Rectal smooth muscle tissue (tissue), 1 donor: Measurements from ENCODE around the gene DHFR.
"Not testable (repeated sequence)": the region's sequence is repeated elsewhere in the genome, so short reads cannot be mapped to it uniquely, and the experiment has no call there.

ENCODE experiments used
- H3K27ac ChIP-seq: one replicate; pipeline ENCODE4 v1.7.0; 2013; ENCODE audit warnings: low read depth, low read length, inconsistent platforms
- H3K27me3 ChIP-seq: one replicate; pipeline ENCODE4 v1.7.0; 2013; ENCODE audit warnings: low read length; ENCODE audit not compliant: control insufficient read depth, insufficient read depth
- H3K36me3 ChIP-seq: one replicate; pipeline ENCODE4 v1.7.0; 2013; ENCODE audit warnings: low read length; ENCODE audit not compliant: control insufficient read depth, insufficient read depth
- H3K4me1 ChIP-seq: one replicate; pipeline ENCODE4 v1.7.0; 2013; ENCODE audit warnings: low read length; ENCODE audit not compliant: control insufficient read depth, insufficient read depth
- H3K4me3 ChIP-seq: one replicate; pipeline ENCODE4 v1.7.0; 2013; ENCODE audit warnings: low read length
- H3K9ac ChIP-seq: one replicate; pipeline ENCODE4 v1.7.0; 2013; ENCODE audit warnings: low read length

DHFR gene

DNA sequence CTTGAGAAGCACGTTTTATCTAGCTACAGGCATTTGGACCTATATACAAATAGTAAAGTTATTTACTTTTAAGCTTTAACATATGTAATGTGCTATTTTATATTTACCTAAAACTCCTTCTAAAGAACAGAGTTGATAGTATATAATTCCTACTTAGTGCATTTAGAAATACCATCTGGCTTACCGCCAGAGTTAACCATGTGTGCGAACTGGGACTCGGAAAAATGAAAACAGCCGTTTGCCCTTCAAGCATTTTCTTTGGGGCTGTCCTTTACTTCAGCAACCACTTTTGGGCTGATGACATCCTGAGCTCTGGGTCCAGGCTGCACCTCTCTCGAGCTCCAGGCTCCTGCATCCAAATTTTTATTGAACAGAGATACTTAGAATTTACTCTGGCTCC lies 21.9 kb upstream of the DHFR start:
- peaks cover 7% of the 10 kb centered on the region for H3K36me3 ChIP-seq
- H3K4me1 ChIP-seq, result no peaks in the 10 kb centered on the region
- H3K27me3 ChIP-seq, result no peaks in the 10 kb centered on the region
- H3K9ac ChIP-seq, result no peak overlapping the region
- H3K4me3 ChIP-seq, result no peak overlapping the region
- H3K27ac ChIP-seq, result no peak overlapping the region

DNA sequence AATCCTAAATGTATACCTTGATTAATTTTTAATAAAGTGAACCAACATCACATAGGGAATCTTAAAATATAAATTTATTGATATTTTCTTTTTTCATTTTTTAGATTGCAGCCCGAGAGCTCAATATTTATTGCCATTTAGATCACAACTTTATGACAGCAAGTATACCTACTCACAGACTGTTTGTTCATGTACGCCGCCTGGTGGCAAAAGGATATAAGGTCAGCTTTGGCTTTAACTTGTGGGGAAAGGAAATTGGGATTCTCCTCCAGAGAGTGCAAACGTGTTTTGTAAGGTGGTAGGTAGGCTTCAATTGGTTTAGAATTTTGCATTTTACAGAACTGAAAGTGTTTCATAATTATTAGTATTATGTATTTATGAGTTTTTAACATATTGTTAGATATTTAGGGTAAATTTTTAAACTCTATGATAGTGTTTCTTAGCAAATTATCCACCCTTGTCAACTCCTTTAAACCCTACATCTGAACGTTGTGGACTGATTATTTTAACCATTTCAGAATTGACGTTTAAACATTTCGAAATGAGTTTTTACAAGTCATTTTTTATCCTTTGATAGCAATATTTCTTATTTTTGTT lies 17.5 kb upstream of the DHFR start:
- H3K36me3 ChIP-seq, result peaks cover 2% of the 10 kb centered on the region
- H3K4me1 ChIP-seq, result no peaks in the 10 kb centered on the region
- no peaks in the 10 kb centered on the region for H3K27me3 ChIP-seq
- H3K9ac ChIP-seq, result no peak overlapping the region
- H3K4me3 ChIP-seq, result no peak overlapping the region
- H3K27ac ChIP-seq, result no peak overlapping the region

DNA sequence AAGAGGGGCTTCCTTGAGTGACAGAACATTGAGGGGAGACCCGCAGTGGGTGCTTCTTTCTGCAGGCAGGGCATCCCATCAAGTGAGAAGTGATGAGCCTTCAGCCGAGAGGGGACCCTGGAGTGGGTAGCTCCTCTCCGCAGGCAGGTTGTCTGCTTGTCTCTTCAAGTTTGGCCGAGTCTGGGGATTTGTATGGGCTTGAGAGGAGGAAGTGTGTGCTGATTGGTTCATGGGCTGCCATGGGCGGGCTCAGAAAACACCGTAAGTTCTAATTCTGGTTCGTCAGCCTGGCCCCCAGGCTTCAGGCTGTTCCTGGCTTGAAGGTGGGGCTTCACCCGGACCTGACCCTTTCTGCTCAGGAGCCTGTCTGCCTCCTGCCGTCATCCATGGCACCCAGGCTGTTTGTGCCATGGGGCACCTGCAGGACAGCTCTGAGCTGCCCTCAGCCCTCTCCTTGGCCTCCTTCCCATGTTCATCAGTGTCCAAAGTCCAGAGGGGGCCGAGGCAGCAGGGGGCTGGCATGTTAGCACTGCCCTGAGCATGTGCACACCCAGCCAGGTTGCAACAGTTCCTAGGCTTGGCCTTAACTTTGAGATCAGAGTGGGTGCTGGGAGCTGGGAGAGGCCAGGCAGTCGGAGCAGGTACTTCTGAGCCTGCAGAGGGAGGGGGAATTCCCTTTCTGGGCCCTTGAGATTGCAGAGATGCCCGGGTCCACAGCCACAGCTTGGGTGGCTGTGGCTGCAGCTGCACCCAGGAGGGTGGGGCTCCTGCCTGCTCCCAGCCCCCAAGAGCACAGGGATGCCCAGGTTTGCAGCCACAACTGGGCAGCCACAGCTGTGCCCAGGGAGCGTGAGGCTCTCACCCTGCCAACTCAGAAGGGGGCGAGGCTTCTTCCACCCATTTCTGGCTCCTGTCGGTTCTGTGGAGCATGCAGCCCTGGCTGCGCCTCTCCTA lies 13.5 kb upstream of the DHFR start:
- no peak overlapping the region for H3K4me3 ChIP-seq
- H3K9ac ChIP-seq, result no peak overlapping the region
- H3K27ac ChIP-seq, result no peak overlapping the region
- no peaks in the 10 kb centered on the region for H3K4me1 ChIP-seq
- peaks cover 8% of the 10 kb centered on the region for H3K36me3 ChIP-seq
- no peaks in the 10 kb centered on the region for H3K27me3 ChIP-seq

DNA sequence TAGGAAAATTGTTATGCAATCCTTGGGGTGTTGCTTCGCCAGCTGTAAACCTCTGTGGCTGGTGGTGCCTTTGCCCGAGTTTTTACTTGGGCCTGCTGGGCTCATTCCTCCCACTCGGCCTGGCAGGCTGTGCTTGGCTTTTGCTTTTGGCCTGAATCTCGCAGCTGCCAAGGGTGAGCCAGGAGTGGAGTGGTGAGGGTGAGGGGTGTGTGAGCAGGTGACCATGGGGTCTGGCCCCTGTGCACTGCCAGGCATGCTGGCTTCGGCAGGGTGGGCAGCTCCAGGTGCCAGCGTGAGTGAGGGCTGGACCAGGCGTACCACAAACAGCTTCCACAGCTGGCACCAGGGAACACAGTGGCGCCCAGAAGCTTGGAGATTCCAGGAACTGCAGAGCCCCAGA lies 12.6 kb upstream of the DHFR start:
- Histone ChIP-seq H3K27ac (no peak overlapping the region), H3K9ac (no peak overlapping the region), H3K4me3 (no peak overlapping the region), H3K4me1 (no peaks in the 10 kb centered on the region), H3K36me3 (peaks cover 8% of the 10 kb centered on the region), H3K27me3 (no peaks in the 10 kb centered on the region)

DNA sequence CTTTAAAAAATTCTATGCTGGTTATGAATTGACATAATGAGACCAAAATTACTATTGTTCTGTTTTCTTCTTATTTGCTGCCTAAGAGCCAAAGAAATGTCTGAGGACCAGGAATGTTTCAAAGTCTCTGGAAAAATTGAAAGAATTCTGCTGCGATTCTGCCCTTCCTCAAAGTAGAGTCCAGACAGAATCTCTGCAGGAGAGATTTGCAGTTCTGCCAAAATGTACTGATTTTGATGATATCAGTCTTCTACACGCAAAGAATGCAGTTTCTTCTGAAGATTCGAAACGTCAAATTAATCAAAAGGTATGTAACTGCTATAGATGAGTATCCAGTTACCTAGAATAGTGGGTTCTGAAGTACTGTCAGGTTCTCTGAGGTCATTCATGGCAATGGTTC lies 10.3 kb upstream of the DHFR start:
- Histone ChIP-seq H3K36me3 (peaks cover 8% of the 10 kb centered on the region), H3K27me3 (no peaks in the 10 kb centered on the region), H3K4me1 (no peaks in the 10 kb centered on the region), H3K27ac (no peak overlapping the region), H3K4me3 (no peak overlapping the region), H3K9ac (no peak overlapping the region)

DNA sequence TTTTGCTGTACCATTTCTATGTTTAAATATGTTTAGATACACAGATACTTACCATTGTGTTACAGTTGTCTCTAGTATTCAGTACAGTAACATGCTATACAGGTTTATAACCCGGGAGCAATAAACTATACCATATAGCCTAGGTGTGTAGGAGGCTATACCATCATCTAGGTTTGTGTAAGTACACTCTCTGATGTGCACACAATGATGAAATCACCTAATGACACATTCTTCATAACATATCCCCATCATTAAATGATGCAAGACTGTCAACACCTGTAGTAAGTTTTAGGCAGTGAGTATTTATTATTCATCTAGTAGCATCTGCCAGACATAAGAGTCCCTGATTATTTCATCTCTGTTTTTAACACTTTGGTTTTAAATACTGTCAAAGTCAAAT lies 7.3 kb upstream of the DHFR start:
- Histone ChIP-seq H3K4me1 (no peaks in the 10 kb centered on the region), H3K4me3 (no peak overlapping the region), H3K27me3 (no peaks in the 10 kb centered on the region), H3K27ac (no peak overlapping the region), H3K36me3 (peaks cover 11% of the 10 kb centered on the region), H3K9ac (no peak overlapping the region)

DNA sequence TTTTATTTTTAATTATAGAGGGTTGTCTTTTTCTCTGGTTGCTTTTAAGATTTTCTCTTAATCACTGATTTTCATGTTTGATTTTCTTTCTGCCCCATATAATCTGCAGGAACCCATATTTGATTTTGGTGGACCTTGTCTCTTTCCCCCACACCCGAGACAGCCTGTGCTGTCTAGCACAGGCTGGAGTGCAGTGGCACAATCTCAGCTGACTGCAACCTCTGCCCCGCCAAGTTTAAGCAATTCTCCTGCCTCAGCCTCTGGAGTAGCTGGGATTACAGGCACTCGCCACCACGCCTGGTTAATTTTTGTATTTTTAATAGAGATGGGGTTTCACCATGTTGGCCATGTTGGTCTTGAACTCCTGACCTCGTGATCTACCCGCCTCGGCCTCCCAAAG lies 5.9 kb upstream of the DHFR start:
- H3K27ac ChIP-seq, H3K9ac ChIP-seq, H3K27me3 ChIP-seq, H3K4me3 ChIP-seq, H3K36me3 ChIP-seq, H3K4me1 ChIP-seq: not testable (repeated sequence)

DNA sequence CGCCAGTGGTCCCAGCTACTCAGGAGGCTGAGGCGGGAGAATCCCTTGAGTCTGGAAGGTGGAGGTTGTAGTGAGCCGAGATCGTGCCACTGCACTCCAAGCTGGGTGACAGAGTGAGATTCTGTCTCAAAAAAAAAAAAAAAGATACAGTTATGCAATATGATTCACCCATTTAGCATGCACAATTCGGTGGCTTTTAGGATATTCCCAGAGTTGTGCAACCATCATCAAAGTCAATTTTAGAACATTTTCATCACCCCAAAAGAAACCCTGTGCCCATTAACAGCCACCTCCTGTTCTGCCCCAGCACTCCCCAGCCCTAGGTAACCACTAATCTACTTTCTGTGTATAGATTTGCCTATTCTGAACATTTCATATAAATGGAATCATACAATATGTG lies 4.3 kb upstream of the DHFR start:
- Histone ChIP-seq H3K4me1 (peaks cover 4% of the 10 kb centered on the region), H3K4me3 (no peak overlapping the region), H3K27ac (no peak overlapping the region), H3K36me3 (peaks cover 6% of the 10 kb centered on the region), H3K27me3 (no peaks in the 10 kb centered on the region), H3K9ac (no peak overlapping the region)

DNA sequence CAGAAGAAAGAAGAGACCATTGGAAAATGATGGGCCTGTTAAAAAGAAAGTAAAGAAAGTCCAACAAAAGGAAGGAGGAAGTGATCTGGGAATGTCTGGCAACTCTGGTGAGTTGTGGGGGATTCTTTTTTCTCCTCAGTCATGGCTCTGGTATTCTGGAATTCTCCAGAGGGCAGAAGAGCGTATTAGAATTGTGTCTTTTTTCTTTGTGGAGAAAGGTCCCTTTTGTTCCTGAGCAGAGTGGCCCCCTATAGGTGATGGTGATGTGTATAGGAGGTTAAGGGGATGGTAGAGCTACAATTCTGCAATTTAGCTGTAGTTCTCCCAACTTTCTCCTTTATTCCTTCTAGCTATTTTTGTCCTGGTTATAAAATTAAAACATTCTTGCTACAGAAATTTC lies 1.6 kb upstream of the DHFR start:
- no peaks in the 10 kb centered on the region for H3K27me3 ChIP-seq
- no peak overlapping the region for H3K4me3 ChIP-seq
- no peak overlapping the region for H3K9ac ChIP-seq
- no peak overlapping the region for H3K27ac ChIP-seq
- peaks cover 9% of the 10 kb centered on the region for H3K4me1 ChIP-seq
- peaks cover 3% of the 10 kb centered on the region for H3K36me3 ChIP-seq

DNA sequence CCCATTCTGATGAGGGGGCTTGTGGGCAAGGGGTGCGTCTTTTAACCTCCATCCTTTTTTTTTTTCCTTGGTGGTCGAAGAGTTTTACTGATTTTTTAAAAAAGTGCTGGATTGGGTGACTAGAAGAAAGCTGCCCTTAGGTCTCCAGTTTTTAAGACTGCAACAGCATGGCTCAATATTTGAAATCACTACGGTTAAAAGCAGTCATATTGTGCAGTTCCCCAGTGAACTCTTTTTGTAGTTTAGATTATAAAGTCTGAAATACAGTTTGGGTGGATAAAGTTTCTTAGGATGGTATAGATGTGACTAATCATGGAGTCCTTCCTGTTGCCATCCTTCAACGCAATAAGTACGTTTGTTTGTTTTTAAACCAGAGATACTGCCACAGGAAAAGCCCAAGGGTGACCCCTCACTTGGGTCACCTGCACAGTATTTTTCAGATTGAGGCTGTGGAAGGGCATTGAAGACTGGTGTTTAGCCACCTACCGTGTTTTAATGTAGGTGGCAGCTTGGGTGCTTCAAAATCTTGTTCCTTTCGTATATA lies 520 bp upstream of the DHFR start:
- peak overlapping the region; percentile 58 for H3K27ac ChIP-seq
- H3K4me1 ChIP-seq, result peaks cover 9% of the 10 kb centered on the region
- no peak overlapping the region for H3K9ac ChIP-seq
- H3K27me3 ChIP-seq, result no peaks in the 10 kb centered on the region
- peak overlapping the region; percentile 57 for H3K4me3 ChIP-seq
- H3K36me3 ChIP-seq, result peaks cover 3% of the 10 kb centered on the region

DNA sequence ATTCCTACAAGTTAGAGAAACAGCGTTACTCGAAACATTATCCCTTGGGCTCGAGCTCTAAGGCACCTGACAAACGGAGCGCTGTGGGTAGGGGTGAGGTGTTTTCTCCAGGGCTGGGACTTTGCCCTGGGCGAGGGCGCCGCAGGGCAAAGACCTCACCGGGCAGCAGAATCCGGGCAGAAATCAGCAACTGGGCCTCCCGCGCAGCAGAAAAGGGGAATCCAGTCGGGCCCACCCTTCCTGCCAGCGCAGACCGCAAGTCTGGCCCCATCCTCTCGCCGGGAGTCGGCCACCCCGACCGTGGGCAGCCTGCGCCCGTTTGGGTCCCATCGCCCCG lies 761 bp downstream of the DHFR start:
- Histone ChIP-seq H3K27me3 (no peaks in the 10 kb centered on the region), H3K9ac (no peak overlapping the region), H3K27ac (no peak overlapping the region), H3K36me3 (peaks cover 3% of the 10 kb centered on the region), H3K4me1 (peaks cover 9% of the 10 kb centered on the region), H3K4me3 (peak overlapping the region; percentile 90)

DNA sequence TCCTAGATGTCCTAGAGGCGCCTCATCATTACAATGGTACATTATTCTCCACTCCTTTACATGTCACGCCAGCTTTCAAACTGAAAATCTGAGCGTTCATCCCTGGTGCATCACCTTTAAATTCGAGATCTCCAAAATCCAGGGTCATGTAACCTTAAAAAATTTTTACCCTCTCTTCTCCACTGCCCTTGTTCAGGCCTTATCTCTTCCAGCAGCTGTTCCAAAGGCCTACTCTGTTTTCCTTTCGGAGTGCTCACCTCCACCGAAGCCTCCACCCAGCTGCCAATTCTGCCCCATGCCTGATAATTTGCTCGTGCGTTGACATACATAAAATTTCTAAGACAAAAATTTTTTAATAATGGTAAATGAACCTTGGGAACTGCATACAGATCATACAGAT lies 1.3 kb downstream of the DHFR start:
- peaks cover 9% of the 10 kb centered on the region for H3K4me1 ChIP-seq
- no peaks in the 10 kb centered on the region for H3K27me3 ChIP-seq
- H3K27ac ChIP-seq, result no peak overlapping the region
- H3K9ac ChIP-seq, result no peak overlapping the region
- H3K4me3 ChIP-seq, result peak overlapping the region; percentile 90
- peaks cover 3% of the 10 kb centered on the region for H3K36me3 ChIP-seq

DNA sequence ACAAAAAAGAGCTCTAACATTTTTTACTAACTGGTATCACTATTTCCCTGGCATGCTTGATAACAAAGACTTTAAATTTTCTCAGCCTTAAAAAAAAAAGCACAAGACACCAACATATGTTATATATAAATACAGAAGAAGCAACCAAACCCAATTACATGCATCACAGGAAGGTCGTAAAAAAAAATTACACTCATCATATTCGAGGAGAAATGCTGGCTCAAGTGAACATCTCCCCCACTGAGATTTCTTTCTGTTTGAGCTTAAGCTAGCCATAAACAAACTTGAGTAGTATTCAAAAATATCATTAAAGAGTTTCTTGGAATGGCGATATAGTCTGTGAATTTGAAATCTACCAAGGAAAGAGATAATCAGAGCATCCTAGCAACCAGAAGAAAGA lies 7.9 kb downstream of the DHFR start:
- Histone ChIP-seq H3K4me1 (no peaks in the 10 kb centered on the region), H3K4me3 (no peak overlapping the region), H3K36me3 (no peaks in the 10 kb centered on the region), H3K27ac (no peak overlapping the region), H3K27me3 (no peaks in the 10 kb centered on the region), H3K9ac (no peak overlapping the region)
